ENCODE results near the gene ABHD12.

DNA sequence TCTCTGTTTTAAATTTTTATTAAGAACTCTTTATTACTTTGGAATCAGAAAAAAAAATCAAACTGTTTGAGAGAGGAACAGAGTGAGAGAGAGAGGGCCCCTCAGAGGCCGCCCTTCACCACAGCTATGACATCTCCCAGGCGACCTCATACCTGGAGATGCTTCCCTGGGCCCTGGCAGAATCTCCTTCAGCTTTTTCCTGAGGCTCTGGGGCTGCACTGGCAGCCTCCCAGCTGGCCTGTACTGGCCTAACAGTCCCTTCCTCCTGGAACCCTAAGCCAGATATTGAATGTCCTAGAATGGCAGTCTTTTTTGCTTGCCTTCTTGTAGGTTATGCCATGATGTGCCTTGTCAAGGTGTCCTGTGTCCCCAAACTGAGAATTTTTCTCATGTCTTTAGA is 13.7 kb downstream of the ABHD12 start:
- TF ChIP-seq, protein P1, sequence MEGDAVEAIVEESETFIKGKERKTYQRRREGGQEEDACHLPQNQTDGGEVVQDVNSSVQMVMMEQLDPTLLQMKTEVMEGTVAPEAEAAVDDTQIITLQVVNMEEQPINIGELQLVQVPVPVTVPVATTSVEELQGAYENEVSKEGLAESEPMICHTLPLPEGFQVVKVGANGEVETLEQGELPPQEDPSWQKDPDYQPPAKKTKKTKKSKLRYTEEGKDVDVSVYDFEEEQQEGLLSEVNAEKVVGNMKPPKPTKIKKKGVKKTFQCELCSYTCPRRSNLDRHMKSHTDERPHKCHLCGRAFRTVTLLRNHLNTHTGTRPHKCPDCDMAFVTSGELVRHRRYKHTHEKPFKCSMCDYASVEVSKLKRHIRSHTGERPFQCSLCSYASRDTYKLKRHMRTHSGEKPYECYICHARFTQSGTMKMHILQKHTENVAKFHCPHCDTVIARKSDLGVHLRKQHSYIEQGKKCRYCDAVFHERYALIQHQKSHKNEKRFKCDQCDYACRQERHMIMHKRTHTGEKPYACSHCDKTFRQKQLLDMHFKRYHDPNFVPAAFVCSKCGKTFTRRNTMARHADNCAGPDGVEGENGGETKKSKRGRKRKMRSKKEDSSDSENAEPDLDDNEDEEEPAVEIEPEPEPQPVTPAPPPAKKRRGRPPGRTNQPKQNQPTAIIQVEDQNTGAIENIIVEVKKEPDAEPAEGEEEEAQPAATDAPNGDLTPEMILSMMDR (IDR thresholded peaks at IDR 0.05) = no peak
- TF ChIP-seq POLR2A (IDR thresholded peaks at IDR 0.05) = no peak
